HPDE6-E6E7 (cell line): ENCODE measurements around the gene PALMD.

Source experiments
- DNase-seq: peaks from one replicate; pipeline ENCODE4 v3.0.0; 2011; ENCODE audit warnings: missing footprints; ENCODE audit errors: extremely low spot score

The PALMD gene

DNA sequence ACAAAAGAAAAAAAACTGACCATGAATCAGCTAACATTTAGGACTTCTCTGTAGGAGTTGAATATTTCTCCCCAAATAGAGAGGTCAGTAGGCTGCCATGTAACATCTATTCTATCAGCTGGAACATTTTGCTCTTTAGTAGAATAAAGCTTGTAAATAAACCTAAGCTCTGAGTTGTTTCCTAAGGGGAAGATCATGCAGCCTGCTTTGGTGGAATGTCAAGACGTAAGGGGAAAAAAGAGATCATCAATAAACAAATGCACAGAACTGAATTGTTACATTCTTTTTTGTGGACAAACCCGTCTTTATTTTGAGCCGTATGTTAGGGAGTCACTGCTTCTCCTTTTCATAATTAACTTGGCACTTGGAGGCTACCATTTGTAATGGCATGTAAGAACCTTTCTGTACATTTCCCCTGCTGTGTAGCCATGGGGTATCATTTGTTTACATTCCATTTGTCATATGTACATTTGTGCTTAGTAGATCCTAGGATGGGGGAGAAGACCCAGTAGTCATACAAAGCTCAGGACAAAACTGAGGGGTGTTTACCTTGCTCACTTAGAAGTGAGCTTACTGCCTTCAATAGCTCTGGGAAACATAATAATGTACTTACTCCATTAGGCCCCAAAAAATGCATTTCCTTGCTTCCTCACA, 10.8 kb upstream of the PALMD start:
- no peak for DNase-seq

DNA sequence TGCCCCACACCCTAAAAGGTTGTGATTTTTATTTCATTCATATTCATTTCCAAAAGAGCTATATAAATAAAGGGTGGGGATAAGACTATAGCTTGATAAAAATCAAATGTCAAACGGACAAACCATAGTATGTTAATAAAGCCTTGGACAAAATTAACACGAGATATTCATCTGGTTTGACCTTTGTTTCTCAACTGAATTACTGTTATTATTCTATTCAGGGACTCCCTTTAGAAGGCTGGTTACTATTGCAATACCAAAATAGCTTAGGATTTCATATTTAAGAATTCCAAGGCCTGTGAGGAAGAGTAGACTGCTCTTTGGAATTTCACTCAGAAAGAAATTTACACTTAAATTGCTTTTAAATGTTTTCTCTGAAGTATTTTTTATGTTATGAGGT, 10.2 kb upstream of the PALMD start:
- DNase-seq = no peak

DNA sequence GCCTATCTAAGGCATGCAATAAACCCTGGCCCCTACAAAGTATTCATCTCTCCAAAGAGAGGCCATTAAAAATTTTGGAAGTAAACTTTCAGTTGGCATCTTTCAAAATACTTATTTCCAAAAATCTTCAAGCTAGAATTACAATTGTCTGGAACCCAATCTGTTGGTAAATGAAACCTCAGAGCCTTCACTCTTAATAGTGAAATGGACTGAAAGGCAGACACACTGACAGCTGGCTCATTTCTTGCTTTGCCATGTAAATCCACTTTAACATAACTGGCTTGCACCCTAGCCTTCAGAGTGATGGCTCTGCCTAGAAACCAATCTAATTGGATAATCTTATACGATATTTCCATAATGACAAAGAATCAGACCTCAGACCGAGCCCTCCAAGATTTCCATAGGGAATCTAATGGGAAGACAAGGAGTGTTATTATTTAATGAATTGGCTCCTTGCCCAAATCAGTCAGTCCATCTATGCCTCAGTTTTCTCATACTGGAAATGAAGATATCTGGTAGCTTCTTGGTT, 9.2 kb upstream of the PALMD start:
- no peak for DNase-seq

DNA sequence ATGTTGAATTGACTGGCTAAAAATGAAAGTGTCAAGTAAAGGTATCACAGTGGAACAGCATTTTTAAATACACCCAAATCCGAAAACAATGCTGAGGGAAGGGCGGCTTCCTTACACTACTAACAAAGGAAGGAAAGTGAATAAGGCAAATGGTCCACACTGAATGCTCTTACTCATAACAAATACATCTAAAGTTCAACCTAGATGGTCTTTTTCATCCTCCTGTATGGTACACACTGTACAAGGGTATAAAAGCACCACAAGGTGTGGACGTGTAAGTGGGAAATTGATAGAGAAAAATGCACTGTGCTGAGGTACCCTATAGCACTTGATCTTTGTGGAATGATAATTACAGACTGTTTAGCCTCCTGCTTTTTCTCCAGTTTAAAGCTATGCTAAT, 7.1 kb upstream of the PALMD start:
- DNase-seq = no peak

- no peak for DNase-seq
Observed at GRCh38 chr1:99639408-99639807, 6.5 kb upstream of the PALMD start.

DNA sequence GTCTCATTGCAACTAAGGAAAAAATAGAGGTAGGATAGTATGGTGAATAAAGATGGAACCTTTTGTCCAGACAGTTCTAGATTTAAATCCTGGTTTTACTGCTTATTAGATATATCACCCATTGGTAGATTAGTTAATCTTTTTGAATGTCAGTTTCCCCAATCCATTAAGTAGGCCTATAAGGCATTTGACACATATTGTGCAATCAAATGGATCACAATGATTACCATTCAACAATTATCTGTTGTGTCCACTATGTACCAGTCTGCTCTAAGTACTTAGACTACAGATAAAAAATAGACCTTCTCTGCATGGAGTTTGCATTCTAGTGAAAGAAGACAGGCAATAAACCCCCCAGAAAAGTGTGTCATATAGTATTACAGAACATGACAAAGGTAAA, 6.0 kb upstream of the PALMD start:
- DNase-seq = no peak

DNA sequence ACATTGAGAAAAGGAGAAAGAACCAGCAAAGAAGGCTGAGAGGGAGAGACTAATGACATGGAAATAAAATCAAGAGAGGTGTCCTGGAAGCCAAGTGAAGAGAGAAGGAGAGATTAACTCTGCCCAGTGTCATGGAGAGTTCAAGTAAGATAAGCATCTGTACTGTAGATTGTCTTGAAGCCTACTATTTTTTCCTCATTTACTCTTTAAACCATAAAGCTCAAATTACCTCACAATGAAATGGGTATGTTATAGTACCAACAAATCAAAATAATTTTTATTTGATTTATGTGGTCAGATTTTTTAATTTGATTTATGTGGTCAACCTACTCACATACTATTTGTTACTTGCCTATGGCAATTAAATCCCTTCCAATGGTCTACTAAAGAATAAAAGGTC, 5.2 kb upstream of the PALMD start:
- no peak for DNase-seq

DNA sequence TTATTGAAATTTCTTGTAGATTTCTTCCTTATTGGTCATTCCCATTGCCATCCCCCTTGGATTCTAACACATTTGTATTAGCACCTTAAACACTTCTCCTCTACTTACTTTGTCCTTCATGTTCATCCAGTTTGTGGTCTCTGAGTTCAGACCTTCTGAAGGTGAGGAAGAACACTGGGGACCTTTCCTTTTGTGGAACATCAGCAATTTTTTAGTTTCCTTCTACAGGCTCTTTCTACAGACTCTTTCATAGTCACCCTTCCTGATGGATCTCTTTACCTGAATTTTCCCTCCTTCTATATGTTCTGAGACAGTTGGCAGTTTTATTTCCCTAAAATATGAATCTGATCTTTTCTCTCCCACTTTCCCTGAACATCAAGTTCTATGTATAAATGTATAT, 4.4 kb upstream of the PALMD start:
- no peak for DNase-seq

- DNase-seq = no peak
Observed at GRCh38 chr1:99642053-99642452, 3.9 kb upstream of the PALMD start.

GRCh38 chr1:99643021-99643779, 2.7 kb upstream of the PALMD start:
- DNase-seq = no peak

DNA sequence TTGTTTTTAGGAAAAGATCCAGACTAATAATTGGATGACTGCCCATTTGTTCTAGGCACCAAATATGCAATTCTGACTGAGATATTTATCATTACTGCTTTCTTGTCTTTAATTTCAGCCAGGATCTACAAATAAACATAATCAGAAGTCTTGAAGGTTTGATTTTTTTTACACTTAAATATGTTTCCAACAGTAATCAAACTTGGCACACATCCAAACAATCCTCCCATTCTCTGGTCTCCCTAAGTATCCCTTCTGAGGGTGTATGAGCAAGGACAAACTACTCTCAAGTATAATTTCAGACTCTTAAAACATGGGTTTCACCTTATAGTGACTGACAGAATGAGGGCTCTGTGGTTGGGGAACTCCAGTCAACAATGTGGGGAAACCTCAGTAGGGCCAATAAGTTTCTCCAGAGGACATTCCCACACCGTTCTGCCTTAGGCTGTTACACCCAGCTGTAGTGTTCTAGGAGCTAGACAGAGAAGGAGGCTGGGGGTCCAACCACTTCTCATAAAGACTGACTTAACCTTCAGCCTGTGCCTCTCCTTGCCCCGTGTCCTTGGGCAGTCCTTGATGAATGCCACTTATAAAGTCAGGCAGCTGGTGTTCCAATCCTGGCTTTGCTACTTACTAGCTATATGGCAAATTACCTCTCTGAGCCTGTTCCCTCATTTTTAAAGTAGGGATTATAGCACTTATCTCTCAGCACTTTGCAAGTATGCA, 1.5 kb upstream of the PALMD start:
- DNase-seq = no peak

GRCh38 chr1:99645203-99645602, 710 bp upstream of the PALMD start:
- DNase-seq = peak; percentile 51

- DNase-seq = no peak
Observed at GRCh38 chr1:99646868-99647267, 955 bp downstream of the PALMD start.

DNA sequence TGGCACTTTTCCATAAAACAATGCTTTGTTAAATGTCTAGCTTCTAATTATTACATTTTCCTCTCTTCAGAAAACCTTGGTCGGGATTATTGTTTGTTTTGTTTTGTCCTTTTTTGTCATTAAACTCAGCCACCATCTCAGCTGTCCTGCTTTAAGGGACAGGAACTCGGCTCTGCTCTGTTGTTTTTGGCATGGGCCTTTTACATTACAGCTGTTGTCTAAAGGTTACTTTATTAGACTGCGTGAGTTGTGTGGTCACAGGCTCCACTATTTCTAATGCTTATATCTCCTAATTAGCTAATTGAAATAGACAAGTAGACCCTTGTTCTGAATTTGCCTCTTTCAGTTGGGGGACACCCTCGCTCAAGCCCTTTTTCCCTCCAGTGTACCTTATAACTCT, 1.6 kb downstream of the PALMD start:
- no peak for DNase-seq

DNA sequence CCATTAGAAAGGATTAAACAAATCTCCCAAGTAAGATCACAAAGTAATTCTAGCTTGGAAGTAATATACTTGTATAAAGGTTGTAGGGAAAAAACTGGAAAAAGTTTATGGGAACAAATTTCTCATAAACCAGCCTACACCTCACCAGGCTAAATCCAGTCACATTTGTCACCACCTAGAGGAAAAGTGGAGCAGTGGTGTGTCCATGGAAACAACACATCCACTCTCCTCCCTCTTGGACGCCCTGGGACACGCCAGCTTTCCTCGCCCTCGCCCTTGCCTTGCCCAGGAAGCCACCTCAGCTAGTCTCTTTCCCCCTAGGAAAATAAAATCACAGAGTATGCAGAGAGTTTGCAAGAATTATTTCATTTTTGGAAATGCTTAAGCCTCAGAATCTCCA, 2.2 kb downstream of the PALMD start:
- DNase-seq = peak; percentile 33

DNA sequence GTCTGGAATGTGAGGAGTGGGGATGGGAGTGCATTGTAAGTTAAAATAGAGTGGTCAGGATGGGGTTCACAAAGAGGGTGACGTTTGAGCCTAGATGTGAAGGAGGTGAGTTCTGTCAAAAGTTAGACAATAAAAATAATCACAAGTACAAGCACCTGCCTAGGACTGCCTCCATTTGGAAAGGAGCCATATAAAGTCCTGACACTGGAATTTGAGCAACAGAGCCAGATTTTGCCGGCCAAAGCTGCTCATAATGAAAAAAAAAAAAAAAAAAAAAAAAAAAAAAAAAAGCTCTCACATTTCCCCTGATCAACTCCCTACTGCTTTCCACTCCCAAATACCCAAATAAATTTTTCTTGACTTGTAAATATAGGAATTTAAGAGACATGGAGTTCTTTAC, 4.1 kb downstream of the PALMD start:
- no peak for DNase-seq

- no peak for DNase-seq
Observed at GRCh38 chr1:99650773-99651437, 5.0 kb downstream of the PALMD start.

- DNase-seq = no peak
Observed at GRCh38 chr1:99652881-99653281, 7.0 kb downstream of the PALMD start.

GRCh38 chr1:99655376-99655775, 9.5 kb downstream of the PALMD start:
- no peak for DNase-seq

- DNase-seq = no peak
Observed at GRCh38 chr1:99656701-99657100, 10.8 kb downstream of the PALMD start.

- DNase-seq = no peak
Observed at GRCh38 chr1:99657213-99658030, 11.5 kb downstream of the PALMD start.

GRCh38 chr1:99658031-99658290, 12.0 kb downstream of the PALMD start:
- DNase-seq = no peak
